Thyroid gland (tissue), 4 donors: ENCODE measurements around the gene RPL41.

ENCODE experiments used
- POLR2A ChIP-seq, 2 donors: fragments of 450-650 bp; IDR thresholded peaks; one replicate each; pipeline ENCODE4 v1.6.1; 2017; ENCODE audit warnings: antibody characterized with exemption in 2 of 2, mild to moderate bottlenecking in 2 of 2, moderate library complexity in 1 of 2
- TF ChIP-seq, protein P1 (sequence below), 6 experiments: fragments of 200-600 bp in 3 of 6; fragments of 450-650 bp in 3 of 6; sonication (generic) in 3 of 6; IDR thresholded peaks; one replicate each; pipeline ENCODE4 v1.5.1; 2016 to 2019; ENCODE audit warnings: antibody characterized with exemption in 6 of 6, mild to moderate bottlenecking in 2 of 6, inconsistent platforms in 1 of 6, moderate library complexity in 1 of 6

GRCh38 chr12:56122637-56123036 lies 6.2 kb downstream of the RPL41 start:
- TF ChIP-seq, protein P1, sequence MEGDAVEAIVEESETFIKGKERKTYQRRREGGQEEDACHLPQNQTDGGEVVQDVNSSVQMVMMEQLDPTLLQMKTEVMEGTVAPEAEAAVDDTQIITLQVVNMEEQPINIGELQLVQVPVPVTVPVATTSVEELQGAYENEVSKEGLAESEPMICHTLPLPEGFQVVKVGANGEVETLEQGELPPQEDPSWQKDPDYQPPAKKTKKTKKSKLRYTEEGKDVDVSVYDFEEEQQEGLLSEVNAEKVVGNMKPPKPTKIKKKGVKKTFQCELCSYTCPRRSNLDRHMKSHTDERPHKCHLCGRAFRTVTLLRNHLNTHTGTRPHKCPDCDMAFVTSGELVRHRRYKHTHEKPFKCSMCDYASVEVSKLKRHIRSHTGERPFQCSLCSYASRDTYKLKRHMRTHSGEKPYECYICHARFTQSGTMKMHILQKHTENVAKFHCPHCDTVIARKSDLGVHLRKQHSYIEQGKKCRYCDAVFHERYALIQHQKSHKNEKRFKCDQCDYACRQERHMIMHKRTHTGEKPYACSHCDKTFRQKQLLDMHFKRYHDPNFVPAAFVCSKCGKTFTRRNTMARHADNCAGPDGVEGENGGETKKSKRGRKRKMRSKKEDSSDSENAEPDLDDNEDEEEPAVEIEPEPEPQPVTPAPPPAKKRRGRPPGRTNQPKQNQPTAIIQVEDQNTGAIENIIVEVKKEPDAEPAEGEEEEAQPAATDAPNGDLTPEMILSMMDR (IDR thresholded peaks at IDR 0.05) = no peak
- no peak for TF ChIP-seq POLR2A (IDR thresholded peaks at IDR 0.05)
